ENCODE measurements around the gene PSTPIP1. TPM values are rescaled to one million over a fixed set of nuclear protein-coding genes. Genes with fewer than 3 reads are reported as not detected.

PSTPIP1 gene
- total RNA-seq, 1 experiment from 2014 or later, result 1.2 TPM

- POLR2A ChIA-PET, result interaction anchor here (0.7 kb wide), 2 partner anchors 9 to 37 kb away, joined by 3 read pairs; no protein-coding TSS in a partner anchor
- TF ChIP-seq CTCF (IDR thresholded peaks at IDR 0.05; ENCODE audit: unreplicated experiment), result no peak
- H3K9me3 Mint-ChIP-seq (ENCODE audit: unreplicated experiment), result no peaks in the 10 kb centered on the region
- intact Hi-C loops (cut with micrococcal nuclease), result no loop called here
- no peak overlapping the region for H3K4me3 Mint-ChIP-seq (ENCODE audit: unreplicated experiment)
- H3K36me3 Mint-ChIP-seq (ENCODE audit: insufficient read depth, unreplicated experiment), result no peaks in the 10 kb centered on the region
- BruUV-seq (replicated peaks), result no TSS peak
- CTCF ChIA-PET, result no interaction called here
- DNase-seq (ENCODE audit: unreplicated experiment), result no peak
- H3K27me3 Mint-ChIP-seq (ENCODE audit: insufficient read depth, unreplicated experiment), result no peaks in the 10 kb centered on the region
- no peak overlapping the region for H3K27ac Mint-ChIP-seq (ENCODE audit: low read depth, unreplicated experiment)
- no peaks in the 10 kb centered on the region for H3K4me1 Mint-ChIP-seq (ENCODE audit: insufficient read depth, unreplicated experiment)
Measured at GRCh38 chr15:76973906-76974305, 21.0 kb upstream of the PSTPIP1 start.

DNA sequence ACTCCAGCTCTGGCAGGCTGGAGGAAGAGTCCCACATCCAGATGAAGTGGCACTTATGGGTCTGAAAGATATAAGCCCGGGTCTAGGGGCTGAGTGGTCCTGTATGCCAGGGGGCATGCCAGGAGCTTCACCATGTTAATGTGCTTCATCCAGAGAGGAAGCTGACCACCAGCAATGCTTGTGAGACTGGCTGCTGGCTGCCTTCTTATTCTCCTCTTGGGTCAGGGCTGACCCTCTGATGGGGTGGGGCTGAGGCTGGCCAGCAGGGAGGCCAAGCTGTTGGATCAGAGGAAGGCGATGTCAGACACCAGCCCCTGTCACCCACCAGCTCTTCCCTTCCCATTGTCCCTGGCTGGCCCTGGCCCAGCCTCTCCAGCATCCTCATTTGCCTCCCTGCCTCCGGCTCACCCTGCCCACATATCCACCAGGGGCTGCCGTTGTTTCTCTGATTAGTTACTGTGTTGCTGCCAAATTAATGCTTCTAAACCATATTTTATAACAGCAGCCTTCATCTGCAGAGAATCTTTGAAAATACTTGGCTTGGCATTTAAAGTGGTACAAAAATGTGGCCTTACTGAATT, 20.4 kb upstream of the PSTPIP1 start:
- intact Hi-C loops (cut with micrococcal nuclease), result no loop called here
- no peak overlapping the region for H3K4me3 Mint-ChIP-seq (ENCODE audit: unreplicated experiment)
- no peaks in the 10 kb centered on the region for H3K36me3 Mint-ChIP-seq (ENCODE audit: insufficient read depth, unreplicated experiment)
- no peaks in the 10 kb centered on the region for H3K9me3 Mint-ChIP-seq (ENCODE audit: unreplicated experiment)
- CTCF ChIA-PET, result no interaction called here
- H3K4me1 Mint-ChIP-seq (ENCODE audit: insufficient read depth, unreplicated experiment), result no peaks in the 10 kb centered on the region
- H3K27ac Mint-ChIP-seq (ENCODE audit: low read depth, unreplicated experiment), result no peak overlapping the region
- no peak for DNase-seq (ENCODE audit: unreplicated experiment)
- no peaks in the 10 kb centered on the region for H3K27me3 Mint-ChIP-seq (ENCODE audit: insufficient read depth, unreplicated experiment)
- TF ChIP-seq CTCF (IDR thresholded peaks at IDR 0.05; ENCODE audit: unreplicated experiment), result no peak
- BruUV-seq (replicated peaks), result no TSS peak
- POLR2A ChIA-PET, result interaction anchor here (0.7 kb wide), 2 partner anchors 10 to 37 kb away, joined by 3 read pairs; no protein-coding TSS in a partner anchor

DNA sequence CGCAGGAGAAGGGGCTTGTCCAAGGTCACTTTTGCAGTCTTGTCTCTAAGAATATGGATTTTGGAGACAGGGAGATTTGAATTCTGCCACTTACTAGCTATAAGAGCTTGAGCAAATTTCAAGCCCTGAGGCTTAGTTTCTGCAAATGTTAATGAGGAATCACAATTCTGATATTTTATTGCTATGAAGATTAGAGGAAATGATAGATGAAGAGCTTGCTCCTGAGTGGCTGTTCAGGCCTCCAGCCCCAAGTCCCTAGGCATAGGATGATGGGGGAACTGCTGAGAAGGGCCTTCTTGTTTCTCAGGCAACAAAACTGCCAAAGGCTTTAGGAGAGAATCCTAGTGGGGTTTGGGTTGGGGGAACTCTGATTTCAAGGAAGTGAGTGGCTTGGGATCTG, 18.8 kb upstream of the PSTPIP1 start:
- Mint-ChIP-seq H3K27me3 (ENCODE audit: insufficient read depth, unreplicated experiment) (no peaks in the 10 kb centered on the region), H3K9me3 (ENCODE audit: unreplicated experiment) (no peaks in the 10 kb centered on the region), H3K4me1 (ENCODE audit: insufficient read depth, unreplicated experiment) (no peaks in the 10 kb centered on the region), H3K36me3 (ENCODE audit: insufficient read depth, unreplicated experiment) (no peaks in the 10 kb centered on the region), H3K27ac (ENCODE audit: low read depth, unreplicated experiment) (no peak overlapping the region), H3K4me3 (ENCODE audit: unreplicated experiment) (no peak overlapping the region)
- BruUV-seq (replicated peaks), result no TSS peak
- intact Hi-C loops (cut with micrococcal nuclease), result no loop called here
- TF ChIP-seq CTCF (IDR thresholded peaks at IDR 0.05; ENCODE audit: unreplicated experiment), result no peak
- ChIA-PET POLR2A (no interaction called here), CTCF (no interaction called here)
- DNase-seq (ENCODE audit: unreplicated experiment), result no peak

DNA sequence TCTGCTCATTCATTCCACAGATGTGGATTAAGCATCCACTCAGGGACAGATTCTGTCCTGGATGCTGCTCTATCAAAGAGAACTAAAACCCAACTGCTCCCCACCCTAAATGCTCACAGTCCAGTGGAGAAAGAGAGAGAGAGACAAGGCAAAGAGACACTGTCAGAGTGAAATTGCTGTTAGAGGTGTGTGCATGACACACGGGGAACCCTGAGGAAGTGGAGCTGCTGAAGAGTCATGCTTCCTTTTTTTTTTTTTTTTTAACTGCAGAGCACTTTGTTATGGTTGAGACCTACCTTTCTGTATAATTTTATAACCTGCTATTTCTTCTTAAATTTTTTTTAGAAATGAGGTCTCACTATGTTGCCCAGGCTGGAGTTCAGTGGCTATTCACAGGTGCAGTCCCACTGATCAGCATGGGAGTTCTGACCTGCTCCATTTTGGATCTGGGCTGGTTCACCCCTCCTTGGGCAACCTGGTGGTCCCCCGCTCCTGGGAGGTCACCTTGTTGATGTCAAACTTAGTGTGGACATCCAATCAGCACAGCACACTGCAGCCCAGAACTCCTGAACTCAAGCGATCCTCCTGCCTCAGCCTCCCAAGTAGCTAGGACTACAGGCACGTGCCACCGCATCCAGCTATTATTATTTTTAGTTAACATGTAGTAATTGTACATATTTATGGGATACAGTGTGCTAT, 18.2 kb upstream of the PSTPIP1 start:
- Mint-ChIP-seq H3K27ac (ENCODE audit: low read depth, unreplicated experiment) (no peak overlapping the region), H3K9me3 (ENCODE audit: unreplicated experiment) (no peaks in the 10 kb centered on the region), H3K27me3 (ENCODE audit: insufficient read depth, unreplicated experiment) (no peaks in the 10 kb centered on the region), H3K36me3 (ENCODE audit: insufficient read depth, unreplicated experiment) (no peaks in the 10 kb centered on the region), H3K4me1 (ENCODE audit: insufficient read depth, unreplicated experiment) (no peaks in the 10 kb centered on the region), H3K4me3 (ENCODE audit: unreplicated experiment) (no peak overlapping the region)
- no TSS peak for BruUV-seq (replicated peaks)
- DNase-seq (ENCODE audit: unreplicated experiment), result no peak
- intact Hi-C loops (cut with micrococcal nuclease), result no loop called here
- no peak for TF ChIP-seq CTCF (IDR thresholded peaks at IDR 0.05; ENCODE audit: unreplicated experiment)
- POLR2A ChIA-PET, result no interaction called here
- CTCF ChIA-PET, result interaction anchor here (0.7 kb wide), 1 partner anchor 1441 kb away, joined by 3 read pairs; no protein-coding TSS in a partner anchor
